Skin of body (tissue), 2 donors: ENCODE measurements around the gene CCT8. TPM values are rescaled to one million over a fixed set of nuclear protein-coding genes. Genes with fewer than 3 reads are reported as not detected.
"Not testable (repeated sequence)": the region's sequence is repeated elsewhere in the genome, so short reads cannot be mapped to it uniquely, and the experiment has no call there.

Experiments
- DNase-seq: peaks from one replicate; lab custom pipeline; 2025; lab: John Stamatoyannopoulos, UW
- total RNA-seq: library from RNA; depleted of rRNA; stranded (reverse); fragments of >200 nt; gene quantifications from one replicate; pipeline ENCODE4 v1.2.3, GENCODE V29; 2014

The CCT8 gene
- total RNA-seq, 1 donor from 2014 or later, result 114 TPM

GRCh38 chr21:29077651-29078090 is 4.2 kb upstream of the CCT8 start:
- peak; percentile 22 for DNase-seq

GRCh38 chr21:29076731-29077640 is 3.5 kb upstream of the CCT8 start:
- DNase-seq, result not testable (repeated sequence)

- DNase-seq, result no peak
Observed at GRCh38 chr21:29075706-29076466, 2.4 kb upstream of the CCT8 start.

GRCh38 chr21:29074783-29075182 is 1.3 kb upstream of the CCT8 start:
- no peak for DNase-seq

GRCh38 chr21:29074007-29074376 is 544 bp upstream of the CCT8 start:
- no peak for DNase-seq

GRCh38 chr21:29072873-29073221 is 601 bp downstream of the CCT8 start:
- peak; percentile 44 for DNase-seq

GRCh38 chr21:29064850-29065481 is 8.5 kb downstream of the CCT8 start:
- no peak for DNase-seq

GRCh38 chr21:29056538-29057050 is 16.9 kb downstream of the CCT8 start:
- DNase-seq, result no peak

GRCh38 chr21:29056005-29056404 is 17.4 kb downstream of the CCT8 start:
- DNase-seq, result no peak

- DNase-seq, result no peak
Observed at GRCh38 chr21:29055080-29055479, 18.4 kb downstream of the CCT8 start.

GRCh38 chr21:29053656-29054055 is 19.8 kb downstream of the CCT8 start:
- DNase-seq, result no peak

- no peak for DNase-seq
Observed at GRCh38 chr21:29053011-29053553, 20.4 kb downstream of the CCT8 start.

GRCh38 chr21:29052224-29052623 is 21.2 kb downstream of the CCT8 start:
- no peak for DNase-seq

GRCh38 chr21:29034678-29035077 is 38.8 kb downstream of the CCT8 start:
- no peak for DNase-seq

- no peak for DNase-seq
Observed at GRCh38 chr21:29033871-29034270, 39.6 kb downstream of the CCT8 start.

- no peak for DNase-seq
Observed at GRCh38 chr21:29033301-29033700, 40.1 kb downstream of the CCT8 start.

- DNase-seq, result no peak
Observed at GRCh38 chr21:29030909-29031308, 42.5 kb downstream of the CCT8 start.

GRCh38 chr21:29029524-29029923 is 43.9 kb downstream of the CCT8 start:
- DNase-seq, result no peak

GRCh38 chr21:29025328-29025713 is 48.1 kb downstream of the CCT8 start:
- no peak for DNase-seq

GRCh38 chr21:29024474-29025327 is 48.7 kb downstream of the CCT8 start, which contains the start of gene USP16:
Gene USP16 (plus strand): TSS chr21:29024668. CDS start chr21:29027914, 3,246 bp downstream.
- peak; percentile 99 for DNase-seq

- DNase-seq, result no peak
Observed at GRCh38 chr21:29022166-29022565, 51.3 kb downstream of the CCT8 start.
